CD4-positive, alpha-beta T cell treated with Interleukin-15 for 4 hours (primary cell): ENCODE measurements around the gene GSE1.

Source experiments
- DNase-seq: peaks from one replicate; pipeline ENCODE4 v3.0.0-alpha.2; 2020; ENCODE audit warnings: low spot score

Gene GSE1

GRCh38 chr16:85612801-85613603 is at the start of gene GSE1:
GSE1 (plus strand) TSS chr16:85613322; CDS start chr16:85613392, 70 bp downstream.
- DNase-seq: peak; percentile 52

GRCh38 chr16:85563515-85564276 is 49.4 kb upstream of the GSE1 start:
- DNase-seq: no peak

- no peak for DNase-seq
Measured at GRCh38 chr16:85564277-85565051, 48.7 kb upstream of the GSE1 start.

GRCh38 chr16:85565340-85565739 is 47.8 kb upstream of the GSE1 start:
- no peak for DNase-seq

GRCh38 chr16:85565801-85566526 is 47.2 kb upstream of the GSE1 start:
- no peak for DNase-seq

- no peak for DNase-seq
Measured at GRCh38 chr16:85566561-85567100, 46.5 kb upstream of the GSE1 start.

- DNase-seq: no peak
Measured at GRCh38 chr16:85567101-85567866, 45.8 kb upstream of the GSE1 start.

GRCh38 chr16:85567935-85568334 is 45.2 kb upstream of the GSE1 start:
- no peak for DNase-seq

- no peak for DNase-seq
Measured at GRCh38 chr16:85568519-85568918, 44.6 kb upstream of the GSE1 start.

GRCh38 chr16:85569039-85569614 is 44.0 kb upstream of the GSE1 start:
- DNase-seq: no peak

- no peak for DNase-seq
Measured at GRCh38 chr16:85569615-85570212, 43.4 kb upstream of the GSE1 start.

- no peak for DNase-seq
Measured at GRCh38 chr16:85570213-85570734, 42.8 kb upstream of the GSE1 start.

- DNase-seq: peak; percentile 38
Measured at GRCh38 chr16:85570735-85571562, 42.2 kb upstream of the GSE1 start.

GRCh38 chr16:85571563-85571812 is 41.6 kb upstream of the GSE1 start:
- DNase-seq: no peak

- DNase-seq: no peak
Measured at GRCh38 chr16:85571813-85572619, 41.1 kb upstream of the GSE1 start.

- no peak for DNase-seq
Measured at GRCh38 chr16:85573045-85573695, 40.0 kb upstream of the GSE1 start.

GRCh38 chr16:85573696-85574641 is 39.2 kb upstream of the GSE1 start:
- DNase-seq: no peak
